ENCODE measurements around the gene L3MBTL4. TPM values are rescaled to one million over a fixed set of nuclear protein-coding genes. Genes with fewer than 3 reads are reported as not detected.

The L3MBTL4 gene
- total and polyA plus RNA-seq, 7 donors, result 0.04 to 1.3 (median 0.22) TPM

- no peak for TF ChIP-seq CTCF (IDR thresholded peaks at IDR 0.05)
- WGBS, 3 donors, result 60 to 74% (median 62%) methylated on average over 7 of the region's 7 CpGs
- Histone ChIP-seq H3K4me1 (no peaks in the 10 kb centered on the region), H3K36me3 (ENCODE audit: insufficient read depth in 1 of 2, low read depth in 1 of 2) (no peaks in the 10 kb centered on the region), H3K4me3 (no peak overlapping the region), H3K27me3 (ENCODE audit: insufficient read depth in 3 of 3, low read length in 2 of 3) (no peaks in the 10 kb centered on the region), H3K9me3 (no peaks in the 10 kb centered on the region), H3K27ac (no peak overlapping the region)
- ATAC-seq (no peak), DNase-seq (no peak)
- intact Hi-C loops (cut with DNase I), result no loop called here
Measured at GRCh38 chr18:6363216-6363615, 51.5 kb downstream of the L3MBTL4 start.

GRCh38 chr18:6362559-6363129 lies 52.1 kb downstream of the L3MBTL4 start:
- Histone ChIP-seq H3K27ac (no peak overlapping the region), H3K4me1 (no peaks in the 10 kb centered on the region), H3K9me3 (no peaks in the 10 kb centered on the region), H3K36me3 (ENCODE audit: insufficient read depth in 1 of 2, low read depth in 1 of 2) (no peaks in the 10 kb centered on the region), H3K4me3 (no peak overlapping the region), H3K27me3 (ENCODE audit: insufficient read depth in 3 of 3, low read length in 2 of 3) (no peaks in the 10 kb centered on the region)
- 88 to 90% (median 89%) methylated on average over 9 of the region's 9 CpGs for WGBS, 3 donors
- intact Hi-C loops (cut with DNase I), result no loop called here
- no peak for DNase-seq
- TF ChIP-seq CTCF (IDR thresholded peaks at IDR 0.05), result no peak
- no peak for ATAC-seq

- Histone ChIP-seq H3K27ac (no peak overlapping the region), H3K36me3 (ENCODE audit: insufficient read depth in 1 of 2, low read depth in 1 of 2) (no peaks in the 10 kb centered on the region), H3K9me3 (no peaks in the 10 kb centered on the region), H3K4me1 (no peaks in the 10 kb centered on the region), H3K27me3 (ENCODE audit: insufficient read depth in 3 of 3, low read length in 2 of 3) (no peaks in the 10 kb centered on the region), H3K4me3 (no peak overlapping the region)
- no peak for TF ChIP-seq CTCF (IDR thresholded peaks at IDR 0.05)
- intact Hi-C loops (cut with DNase I), result no loop called here
- DNase-seq (no peak), ATAC-seq (no peak)
- WGBS, 3 donors, result 72 to 81% (median 76%) methylated on average over 5 of the region's 5 CpGs
Measured at GRCh38 chr18:6357668-6358067, 57.0 kb downstream of the L3MBTL4 start.

GRCh38 chr18:6355789-6356589 lies 58.7 kb downstream of the L3MBTL4 start:
- intact Hi-C loops (cut with DNase I), result no loop called here
- Histone ChIP-seq H3K4me3 (no peak overlapping the region), H3K27me3 (ENCODE audit: insufficient read depth in 3 of 3, low read length in 2 of 3) (no peaks in the 10 kb centered on the region), H3K27ac (no peak overlapping the region), H3K36me3 (ENCODE audit: insufficient read depth in 1 of 2, low read depth in 1 of 2) (no peaks in the 10 kb centered on the region), H3K9me3 (no peaks in the 10 kb centered on the region), H3K4me1 (no peaks in the 10 kb centered on the region)
- ATAC-seq (no peak), DNase-seq (no peak)
- WGBS, 3 donors, result 84 to 90% (median 87%) methylated on average over 9 of the region's 9 CpGs
- no peak for TF ChIP-seq CTCF (IDR thresholded peaks at IDR 0.05)
